Breast epithelium (tissue), 3 donors: Measurements from ENCODE around the gene STAG1.
"Not testable (repeated sequence)": the region's sequence is repeated elsewhere in the genome, so short reads cannot be mapped to it uniquely, and the experiment has no call there.

Experiments used
- CTCF ChIP-seq, 3 donors: fragments of 450-650 bp; IDR thresholded peaks; one replicate each; pipeline ENCODE4 v1.5.1; 2016 to 2017; ENCODE audit warnings: antibody characterized with exemption in 3 of 3, mild to moderate bottlenecking in 3 of 3, moderate library complexity in 3 of 3
- POLR2A ChIP-seq: fragments of 450-650 bp; IDR thresholded peaks from one replicate; pipeline ENCODE4 v1.6.1; 2016; ENCODE audit warnings: antibody characterized with exemption, mild to moderate bottlenecking, moderate library complexity
- POLR2AphosphoS5 ChIP-seq, 3 donors: sonication (generic); formaldehyde crosslinking; IDR thresholded peaks; one replicate each; pipeline ENCODE4 v1.6.1; 2017; ENCODE audit warnings: antibody characterized with exemption in 3 of 3

DNA sequence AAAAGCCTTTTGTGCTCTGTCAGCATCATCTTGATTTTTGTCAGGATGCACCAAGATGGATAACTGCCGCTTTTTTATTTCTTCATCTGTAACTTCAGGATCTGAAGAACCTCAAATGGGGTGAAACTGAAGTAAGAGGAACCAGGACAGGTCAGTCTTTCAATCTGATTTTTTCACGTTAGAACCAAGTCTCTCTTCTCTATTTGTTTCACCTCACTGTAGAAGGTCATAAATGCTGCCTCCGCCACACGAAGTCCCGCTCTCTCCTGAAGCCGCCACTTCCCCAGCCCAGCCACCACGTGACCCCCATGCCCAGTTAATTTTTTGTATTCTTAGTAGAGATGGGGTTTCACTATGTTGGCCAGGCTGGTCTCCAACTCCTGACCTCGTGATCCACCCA, 15.2 kb downstream of the STAG1 start:
- not testable (repeated sequence) for TF ChIP-seq CTCF (IDR thresholded peaks at IDR 0.05); POLR2AphosphoS5 (IDR thresholded peaks at IDR 0.05); POLR2A
